ENCODE measurements around the gene TAF1.
A peak's percentile ranks its signal among the peaks of the same experiment; 100 is the strongest.
"Not testable (repeated sequence)": the region's sequence is repeated elsewhere in the genome, so short reads cannot be mapped to it uniquely, and the experiment has no call there.

The TAF1 gene

DNA sequence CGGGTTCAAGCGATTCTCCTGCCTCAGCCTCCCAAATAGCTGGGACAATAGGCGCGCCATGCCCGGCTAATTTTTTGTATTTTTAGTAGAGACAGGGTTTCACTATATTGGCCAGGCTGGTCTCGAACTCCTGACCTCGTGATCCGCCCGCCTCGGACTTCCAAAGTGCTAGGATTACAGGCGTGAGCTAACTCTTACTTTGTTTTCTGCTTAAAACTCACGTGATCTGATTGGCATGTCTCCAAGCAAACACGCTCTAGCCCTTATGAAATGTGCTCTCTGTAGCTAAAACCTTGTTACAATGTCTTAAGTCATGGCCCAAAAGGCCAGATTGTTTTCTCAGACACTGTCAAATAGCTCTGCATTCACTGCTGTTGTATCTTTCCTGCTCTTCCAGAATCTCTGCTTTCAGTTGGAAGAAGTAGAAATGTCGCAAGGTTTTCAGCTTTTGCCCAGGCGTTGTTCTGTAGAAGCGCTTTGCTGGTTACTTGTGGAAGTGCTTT lies 127.0 kb downstream of the TAF1 start:
- H3K9me2 ChIP-seq (ENCODE audit: low read depth, low read length): no peaks in the 10 kb centered on the region
- H3F3A ChIP-seq (ENCODE audit: insufficient read depth, low read length): no peaks in the 10 kb centered on the region
- H3K9ac ChIP-seq (ENCODE audit: low read length): no peak overlapping the region
- H3K4me3 ChIP-seq (ENCODE audit: low read depth, low read length, poor library complexity, severe bottlenecking): peak overlapping the region; percentile 49
- H3K9me3 ChIP-seq (ENCODE audit: low read length): no peaks in the 10 kb centered on the region
- peak overlapping the region; percentile 68 for H3K4me2 ChIP-seq (ENCODE audit: low read length)
- H4K20me1 ChIP-seq (ENCODE audit: insufficient read depth, low read length): no peaks in the 10 kb centered on the region
- H3K79me2 ChIP-seq (ENCODE audit: insufficient read depth, low read length): no peaks in the 10 kb centered on the region
- H2AFZ ChIP-seq (ENCODE audit: low read length): no peak overlapping the region
- H3K36me3 ChIP-seq (ENCODE audit: insufficient read depth, low read length): no peaks in the 10 kb centered on the region
- no peak overlapping the region for H3K27ac ChIP-seq (ENCODE audit: low read depth, low read length, poor library complexity, severe bottlenecking)
- no peak for TF ChIP-seq EZH2 (IDR thresholded peaks at IDR 0.05; ENCODE audit: borderline replicate concordance, low read length)
- TF ChIP-seq, protein P1, sequence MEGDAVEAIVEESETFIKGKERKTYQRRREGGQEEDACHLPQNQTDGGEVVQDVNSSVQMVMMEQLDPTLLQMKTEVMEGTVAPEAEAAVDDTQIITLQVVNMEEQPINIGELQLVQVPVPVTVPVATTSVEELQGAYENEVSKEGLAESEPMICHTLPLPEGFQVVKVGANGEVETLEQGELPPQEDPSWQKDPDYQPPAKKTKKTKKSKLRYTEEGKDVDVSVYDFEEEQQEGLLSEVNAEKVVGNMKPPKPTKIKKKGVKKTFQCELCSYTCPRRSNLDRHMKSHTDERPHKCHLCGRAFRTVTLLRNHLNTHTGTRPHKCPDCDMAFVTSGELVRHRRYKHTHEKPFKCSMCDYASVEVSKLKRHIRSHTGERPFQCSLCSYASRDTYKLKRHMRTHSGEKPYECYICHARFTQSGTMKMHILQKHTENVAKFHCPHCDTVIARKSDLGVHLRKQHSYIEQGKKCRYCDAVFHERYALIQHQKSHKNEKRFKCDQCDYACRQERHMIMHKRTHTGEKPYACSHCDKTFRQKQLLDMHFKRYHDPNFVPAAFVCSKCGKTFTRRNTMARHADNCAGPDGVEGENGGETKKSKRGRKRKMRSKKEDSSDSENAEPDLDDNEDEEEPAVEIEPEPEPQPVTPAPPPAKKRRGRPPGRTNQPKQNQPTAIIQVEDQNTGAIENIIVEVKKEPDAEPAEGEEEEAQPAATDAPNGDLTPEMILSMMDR (IDR thresholded peaks at IDR 0.05; ENCODE audit: low read length): no peak
- no peaks in the 10 kb centered on the region for H3K27me3 ChIP-seq (ENCODE audit: insufficient read depth, low read length)
- H3K4me1 ChIP-seq (ENCODE audit: insufficient read depth, low read length, severe bottlenecking): peaks cover 6% of the 10 kb centered on the region

DNA sequence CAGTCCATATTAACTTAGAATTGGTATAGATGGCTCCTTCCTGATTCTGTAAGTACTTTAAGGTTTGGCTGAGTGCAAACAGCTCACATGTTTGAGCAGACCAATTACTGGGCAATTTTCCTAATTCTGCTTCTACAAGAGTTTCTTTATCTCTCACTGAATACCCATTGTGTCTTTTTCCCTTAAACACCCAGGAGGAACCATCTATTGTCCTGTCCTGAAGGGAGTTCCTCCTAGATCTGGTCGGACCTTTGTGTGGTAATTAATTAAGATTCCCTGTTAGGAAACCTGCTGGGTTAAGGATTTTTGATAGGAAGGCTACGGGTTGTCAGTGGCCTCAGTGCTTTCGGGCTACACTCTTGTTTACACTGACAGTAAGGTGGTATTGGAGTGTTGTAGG lies 129.8 kb downstream of the TAF1 start:
- not testable (repeated sequence) for H3K4me3 ChIP-seq (ENCODE audit: low read depth, low read length, poor library complexity, severe bottlenecking); H3K79me2 ChIP-seq (ENCODE audit: insufficient read depth, low read length); H3K36me3 ChIP-seq (ENCODE audit: insufficient read depth, low read length); H3K27me3 ChIP-seq (ENCODE audit: insufficient read depth, low read length); H3K9me2 ChIP-seq (ENCODE audit: low read depth, low read length); H3K4me1 ChIP-seq (ENCODE audit: insufficient read depth, low read length, severe bottlenecking); H3K4me2 ChIP-seq (ENCODE audit: low read length); H3K9me3 ChIP-seq (ENCODE audit: low read length); H2AFZ ChIP-seq (ENCODE audit: low read length); H3K9ac ChIP-seq (ENCODE audit: low read length); H3K27ac ChIP-seq (ENCODE audit: low read depth, low read length, poor library complexity, severe bottlenecking); H3F3A ChIP-seq (ENCODE audit: insufficient read depth, low read length); H4K20me1 ChIP-seq (ENCODE audit: insufficient read depth, low read length)

DNA sequence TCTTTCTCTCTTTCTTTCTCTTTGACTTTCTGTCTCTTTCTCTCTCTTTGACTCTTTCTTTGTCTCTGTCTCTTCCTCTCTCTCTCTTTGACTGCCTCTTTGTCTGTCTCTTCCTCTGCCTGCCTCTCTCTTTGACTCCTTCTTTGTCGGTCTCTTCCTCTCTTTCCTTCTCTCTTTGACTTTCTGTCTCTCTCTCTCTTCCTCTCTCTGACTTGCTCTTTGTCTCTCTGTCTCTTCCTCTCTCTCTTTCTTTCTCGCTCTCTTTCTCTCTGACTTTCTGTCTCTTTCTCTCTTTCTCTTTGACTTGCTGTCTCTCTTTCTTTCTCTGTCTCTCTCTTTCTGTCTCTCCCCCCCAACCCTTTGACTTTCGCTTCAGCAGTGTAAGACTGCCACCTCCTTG lies 130.3 kb downstream of the TAF1 start:
- H3K9ac ChIP-seq (ENCODE audit: low read length): no peak overlapping the region
- H3K27me3 ChIP-seq (ENCODE audit: insufficient read depth, low read length): no peaks in the 10 kb centered on the region
- H3K27ac ChIP-seq (ENCODE audit: low read depth, low read length, poor library complexity, severe bottlenecking): no peak overlapping the region
- no peaks in the 10 kb centered on the region for H3F3A ChIP-seq (ENCODE audit: insufficient read depth, low read length)
- H3K36me3 ChIP-seq (ENCODE audit: insufficient read depth, low read length): no peaks in the 10 kb centered on the region
- no peak overlapping the region for H2AFZ ChIP-seq (ENCODE audit: low read length)
- no peaks in the 10 kb centered on the region for H4K20me1 ChIP-seq (ENCODE audit: insufficient read depth, low read length)
- H3K9me3 ChIP-seq (ENCODE audit: low read length): no peaks in the 10 kb centered on the region
- no peaks in the 10 kb centered on the region for H3K9me2 ChIP-seq (ENCODE audit: low read depth, low read length)
- H3K4me3 ChIP-seq (ENCODE audit: low read depth, low read length, poor library complexity, severe bottlenecking): no peak overlapping the region
- TF ChIP-seq EZH2 (IDR thresholded peaks at IDR 0.05; ENCODE audit: borderline replicate concordance, low read length): no peak
- TF ChIP-seq, protein P1 (IDR thresholded peaks at IDR 0.05; ENCODE audit: low read length): no peak
- no peak overlapping the region for H3K4me2 ChIP-seq (ENCODE audit: low read length)
- peaks cover 6% of the 10 kb centered on the region for H3K4me1 ChIP-seq (ENCODE audit: insufficient read depth, low read length, severe bottlenecking)
- H3K79me2 ChIP-seq (ENCODE audit: insufficient read depth, low read length): no peaks in the 10 kb centered on the region

DNA sequence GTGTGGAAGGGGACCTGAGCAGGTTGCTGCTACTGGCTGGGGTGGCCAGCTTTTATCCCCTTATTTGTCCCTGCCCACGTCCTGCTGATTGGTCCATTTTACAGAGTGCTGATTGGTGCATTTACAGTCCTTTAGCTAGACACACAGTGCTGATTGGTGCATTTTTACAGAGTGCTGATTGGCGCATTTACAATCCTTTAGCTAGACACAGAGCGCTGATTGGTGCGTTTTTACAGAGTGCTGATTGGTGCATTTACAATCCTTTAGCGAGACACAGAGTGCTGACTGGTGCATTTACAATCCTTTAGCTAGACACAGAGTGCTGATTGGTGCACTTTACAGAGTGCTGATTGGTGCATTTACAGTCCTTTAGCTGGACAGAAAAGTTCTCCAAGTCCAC lies 135.9 kb downstream of the TAF1 start:
- H3K36me3 ChIP-seq (ENCODE audit: insufficient read depth, low read length); H3K4me3 ChIP-seq (ENCODE audit: low read depth, low read length, poor library complexity, severe bottlenecking); H3K9ac ChIP-seq (ENCODE audit: low read length); H3K4me1 ChIP-seq (ENCODE audit: insufficient read depth, low read length, severe bottlenecking); H3K9me3 ChIP-seq (ENCODE audit: low read length); H4K20me1 ChIP-seq (ENCODE audit: insufficient read depth, low read length); H3K9me2 ChIP-seq (ENCODE audit: low read depth, low read length); H3F3A ChIP-seq (ENCODE audit: insufficient read depth, low read length); H3K4me2 ChIP-seq (ENCODE audit: low read length); H2AFZ ChIP-seq (ENCODE audit: low read length); H3K27me3 ChIP-seq (ENCODE audit: insufficient read depth, low read length); H3K27ac ChIP-seq (ENCODE audit: low read depth, low read length, poor library complexity, severe bottlenecking); H3K79me2 ChIP-seq (ENCODE audit: insufficient read depth, low read length): not testable (repeated sequence)

All from OCI-LY1 (cell line).